Neural cell (in vitro differentiated cells): ENCODE data around the gene EDA.

Experiments
- EP300 ChIP-seq: fragments of 450-650 bp; conservative IDR thresholded peaks from 2 replicates; pipeline ENCODE4 v1.6.1; 2014; ENCODE audit warnings: antibody characterized with exemption, mild to moderate bottlenecking, moderate library complexity; ENCODE audit not compliant: poor library complexity, severe bottlenecking
- EZH2 ChIP-seq: fragments of 200-600, 300-800 bp; shearing (Covaris generic), sonication (generic); IDR thresholded peaks from 2 replicates; pipeline ENCODE4 v1.6.1; 2014; ENCODE audit warnings: antibody characterized with exemption, low read length, borderline replicate concordance, mild to moderate bottlenecking; ENCODE audit not compliant: insufficient read depth, poor library complexity, severe bottlenecking
- POLR2AphosphoS5 ChIP-seq: IDR thresholded peaks from 2 replicates; pipeline ENCODE4 v1.6.1; 2012
- RAD21 ChIP-seq: fragments of 450-650 bp; conservative IDR thresholded peaks from 2 replicates; pipeline ENCODE4 v1.6.1; 2014; ENCODE audit warnings: antibody characterized with exemption, mild to moderate bottlenecking, moderate library complexity
- SMC3 ChIP-seq: fragments of 450-650 bp; conservative IDR thresholded peaks from 2 replicates; pipeline ENCODE4 v1.6.1; 2014; ENCODE audit warnings: antibody characterized with exemption, mild to moderate bottlenecking, moderate library complexity; ENCODE audit not compliant: poor library complexity
- TAF1 ChIP-seq: IDR thresholded peaks from 2 replicates; pipeline ENCODE4 v1.6.1; 2012; ENCODE audit warnings: low read depth
- TF ChIP-seq, protein P1 (sequence below): IDR thresholded peaks from 2 replicates; pipeline ENCODE4 v1.6.1; 2012; ENCODE audit warnings: borderline replicate concordance
- TF ChIP-seq, protein P2 (sequence below): fragments of 450-650 bp; IDR thresholded peaks from 2 replicates; pipeline ENCODE4 v1.5.1; 2014; ENCODE audit warnings: antibody characterized with exemption, mild to moderate bottlenecking, moderate library complexity; ENCODE audit not compliant: poor library complexity, severe bottlenecking

DNA sequence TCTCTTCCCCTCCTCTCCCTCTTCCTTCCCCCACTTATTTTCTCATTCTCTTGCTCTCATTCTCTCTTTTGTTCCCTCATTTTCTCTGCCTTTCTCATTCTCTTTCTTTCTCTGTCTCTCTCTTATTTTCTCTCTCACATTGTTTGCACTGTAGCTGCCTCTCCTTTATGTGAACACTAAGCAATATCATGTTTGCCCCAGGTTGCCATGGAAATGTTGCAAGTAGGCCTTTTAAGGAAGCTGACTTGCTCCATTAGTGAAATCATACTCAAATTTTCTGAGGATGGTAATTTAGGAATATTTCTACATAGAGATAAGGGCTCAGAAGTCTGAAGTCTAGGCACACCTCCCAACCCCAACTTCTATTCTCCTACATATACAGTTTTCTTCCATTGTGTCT, 130.1 kb downstream of the EDA start:
- TF ChIP-seq, protein P1, sequence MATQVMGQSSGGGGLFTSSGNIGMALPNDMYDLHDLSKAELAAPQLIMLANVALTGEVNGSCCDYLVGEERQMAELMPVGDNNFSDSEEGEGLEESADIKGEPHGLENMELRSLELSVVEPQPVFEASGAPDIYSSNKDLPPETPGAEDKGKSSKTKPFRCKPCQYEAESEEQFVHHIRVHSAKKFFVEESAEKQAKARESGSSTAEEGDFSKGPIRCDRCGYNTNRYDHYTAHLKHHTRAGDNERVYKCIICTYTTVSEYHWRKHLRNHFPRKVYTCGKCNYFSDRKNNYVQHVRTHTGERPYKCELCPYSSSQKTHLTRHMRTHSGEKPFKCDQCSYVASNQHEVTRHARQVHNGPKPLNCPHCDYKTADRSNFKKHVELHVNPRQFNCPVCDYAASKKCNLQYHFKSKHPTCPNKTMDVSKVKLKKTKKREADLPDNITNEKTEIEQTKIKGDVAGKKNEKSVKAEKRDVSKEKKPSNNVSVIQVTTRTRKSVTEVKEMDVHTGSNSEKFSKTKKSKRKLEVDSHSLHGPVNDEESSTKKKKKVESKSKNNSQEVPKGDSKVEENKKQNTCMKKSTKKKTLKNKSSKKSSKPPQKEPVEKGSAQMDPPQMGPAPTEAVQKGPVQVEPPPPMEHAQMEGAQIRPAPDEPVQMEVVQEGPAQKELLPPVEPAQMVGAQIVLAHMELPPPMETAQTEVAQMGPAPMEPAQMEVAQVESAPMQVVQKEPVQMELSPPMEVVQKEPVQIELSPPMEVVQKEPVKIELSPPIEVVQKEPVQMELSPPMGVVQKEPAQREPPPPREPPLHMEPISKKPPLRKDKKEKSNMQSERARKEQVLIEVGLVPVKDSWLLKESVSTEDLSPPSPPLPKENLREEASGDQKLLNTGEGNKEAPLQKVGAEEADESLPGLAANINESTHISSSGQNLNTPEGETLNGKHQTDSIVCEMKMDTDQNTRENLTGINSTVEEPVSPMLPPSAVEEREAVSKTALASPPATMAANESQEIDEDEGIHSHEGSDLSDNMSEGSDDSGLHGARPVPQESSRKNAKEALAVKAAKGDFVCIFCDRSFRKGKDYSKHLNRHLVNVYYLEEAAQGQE: no peak
- TF ChIP-seq, protein P2, sequence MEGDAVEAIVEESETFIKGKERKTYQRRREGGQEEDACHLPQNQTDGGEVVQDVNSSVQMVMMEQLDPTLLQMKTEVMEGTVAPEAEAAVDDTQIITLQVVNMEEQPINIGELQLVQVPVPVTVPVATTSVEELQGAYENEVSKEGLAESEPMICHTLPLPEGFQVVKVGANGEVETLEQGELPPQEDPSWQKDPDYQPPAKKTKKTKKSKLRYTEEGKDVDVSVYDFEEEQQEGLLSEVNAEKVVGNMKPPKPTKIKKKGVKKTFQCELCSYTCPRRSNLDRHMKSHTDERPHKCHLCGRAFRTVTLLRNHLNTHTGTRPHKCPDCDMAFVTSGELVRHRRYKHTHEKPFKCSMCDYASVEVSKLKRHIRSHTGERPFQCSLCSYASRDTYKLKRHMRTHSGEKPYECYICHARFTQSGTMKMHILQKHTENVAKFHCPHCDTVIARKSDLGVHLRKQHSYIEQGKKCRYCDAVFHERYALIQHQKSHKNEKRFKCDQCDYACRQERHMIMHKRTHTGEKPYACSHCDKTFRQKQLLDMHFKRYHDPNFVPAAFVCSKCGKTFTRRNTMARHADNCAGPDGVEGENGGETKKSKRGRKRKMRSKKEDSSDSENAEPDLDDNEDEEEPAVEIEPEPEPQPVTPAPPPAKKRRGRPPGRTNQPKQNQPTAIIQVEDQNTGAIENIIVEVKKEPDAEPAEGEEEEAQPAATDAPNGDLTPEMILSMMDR: no peak
- TF ChIP-seq POLR2AphosphoS5: no peak
- no peak for TF ChIP-seq EZH2
- TF ChIP-seq RAD21: no peak
- TF ChIP-seq TAF1: no peak
- TF ChIP-seq EP300: no peak
- TF ChIP-seq SMC3: no peak
